NCI-H2227 (cell line): ENCODE results near the gene DGCR8.

Experiments used
- DNase-seq: peaks from one replicate; lab custom pipeline; 2025; ENCODE audit not compliant: unreplicated experiment; lab: John Stamatoyannopoulos, UW

Gene DGCR8

GRCh38 chr22:20108757-20109230, 28.8 kb downstream of the DGCR8 start:
- no peak for DNase-seq

GRCh38 chr22:20109411-20110358, 29.6 kb downstream of the DGCR8 start:
- DNase-seq: no peak

- no peak for DNase-seq
Observed at GRCh38 chr22:20110359-20110985, 30.4 kb downstream of the DGCR8 start.

GRCh38 chr22:20111045-20111688, 31.1 kb downstream of the DGCR8 start:
- DNase-seq: peak; percentile 86

GRCh38 chr22:20111689-20112622, 31.9 kb downstream of the DGCR8 start:
- no peak for DNase-seq

GRCh38 chr22:20112623-20113511, 32.8 kb downstream of the DGCR8 start:
- DNase-seq: no peak

- DNase-seq: no peak
Observed at GRCh38 chr22:20113551-20114310, 33.7 kb downstream of the DGCR8 start.

GRCh38 chr22:20114506-20115475, 34.8 kb downstream of the DGCR8 start:
- DNase-seq: no peak

- no peak for DNase-seq
Observed at GRCh38 chr22:20115691-20116375, 35.8 kb downstream of the DGCR8 start, which contains the start of gene RANBP1. Gene RANBP1, plus strand, starts transcription at chr22:20116104. Its CDS starts 81 bp downstream, at chr22:20116185.

GRCh38 chr22:20116376-20116950, 36.4 kb downstream of the DGCR8 start:
- no peak for DNase-seq

GRCh38 chr22:20116951-20117632, 37.1 kb downstream of the DGCR8 start, which contains the start of gene TRMT2A:
Gene TRMT2A, minus strand, starts transcription at chr22:20117226. Its CDS starts 320 bp downstream, at chr22:20116906.
- peak; percentile 99 for DNase-seq

GRCh38 chr22:20117633-20118299, 37.7 kb downstream of the DGCR8 start:
- DNase-seq: peak; percentile 54

- peak; percentile 27 for DNase-seq
Observed at GRCh38 chr22:20118300-20119020, 38.4 kb downstream of the DGCR8 start.

GRCh38 chr22:20121856-20122415, 41.9 kb downstream of the DGCR8 start:
- no peak for DNase-seq
